22Rv1 (cell line): Measurements from ENCODE around the gene NUTM2A.
"Not testable (repeated sequence)": the region's sequence is repeated elsewhere in the genome, so short reads cannot be mapped to it uniquely, and the experiment has no call there.

ENCODE experiments used
- H3K27ac ChIP-seq: fragments of 450-650 bp; 2 replicates; pipeline ENCODE4 v1.5.1; 2017

NUTM2A gene

GRCh38 chr10:87225148-87225547, at the start of gene NUTM2A:
NUTM2A (plus strand) TSS chr10:87225448; CDS start chr10:87225831, 383 bp downstream.
- not testable (repeated sequence) for H3K27ac ChIP-seq

GRCh38 chr10:87177587-87177986, 47.7 kb upstream of the NUTM2A start:
- not testable (repeated sequence) for H3K27ac ChIP-seq

GRCh38 chr10:87184421-87184820, 40.8 kb upstream of the NUTM2A start:
- H3K27ac ChIP-seq: not testable (repeated sequence)

- not testable (repeated sequence) for H3K27ac ChIP-seq
These were observed 39.2 kb upstream of the NUTM2A start for GRCh38 chr10:87186016-87186415.

GRCh38 chr10:87187573-87187972, 37.7 kb upstream of the NUTM2A start:
- not testable (repeated sequence) for H3K27ac ChIP-seq

GRCh38 chr10:87191841-87192240, 33.4 kb upstream of the NUTM2A start:
- H3K27ac ChIP-seq: not testable (repeated sequence)

- not testable (repeated sequence) for H3K27ac ChIP-seq
These were observed 24.3 kb upstream of the NUTM2A start for GRCh38 chr10:87200924-87201323.

GRCh38 chr10:87204801-87205200, 20.4 kb upstream of the NUTM2A start:
- peak overlapping the region; percentile 77 for H3K27ac ChIP-seq

GRCh38 chr10:87206922-87207321, 18.3 kb upstream of the NUTM2A start:
- H3K27ac ChIP-seq: not testable (repeated sequence)

- H3K27ac ChIP-seq: not testable (repeated sequence)
These were observed 14.9 kb upstream of the NUTM2A start for GRCh38 chr10:87210309-87210708.

GRCh38 chr10:87211848-87212247, 13.4 kb upstream of the NUTM2A start:
- not testable (repeated sequence) for H3K27ac ChIP-seq

GRCh38 chr10:87213150-87213765, 12.0 kb upstream of the NUTM2A start:
- H3K27ac ChIP-seq: not testable (repeated sequence)

- not testable (repeated sequence) for H3K27ac ChIP-seq
These were observed 11.4 kb upstream of the NUTM2A start for GRCh38 chr10:87213806-87214205.

- not testable (repeated sequence) for H3K27ac ChIP-seq
These were observed 9.1 kb upstream of the NUTM2A start for GRCh38 chr10:87216120-87216519.

GRCh38 chr10:87219370-87219769, 5.9 kb upstream of the NUTM2A start:
- not testable (repeated sequence) for H3K27ac ChIP-seq

- H3K27ac ChIP-seq: not testable (repeated sequence)
These were observed 2.5 kb upstream of the NUTM2A start for GRCh38 chr10:87222789-87223188.

GRCh38 chr10:87228247-87228646, 3.0 kb downstream of the NUTM2A start:
- not testable (repeated sequence) for H3K27ac ChIP-seq

GRCh38 chr10:87229211-87229610, 4.0 kb downstream of the NUTM2A start:
- not testable (repeated sequence) for H3K27ac ChIP-seq

GRCh38 chr10:87234854-87235253, 9.6 kb downstream of the NUTM2A start:
- H3K27ac ChIP-seq: not testable (repeated sequence)

- H3K27ac ChIP-seq: not testable (repeated sequence)
These were observed 12.0 kb downstream of the NUTM2A start for GRCh38 chr10:87237244-87237643.

GRCh38 chr10:87239346-87239808, 14.1 kb downstream of the NUTM2A start:
- not testable (repeated sequence) for H3K27ac ChIP-seq

GRCh38 chr10:87242192-87242591, 16.9 kb downstream of the NUTM2A start:
- H3K27ac ChIP-seq: not testable (repeated sequence)

- not testable (repeated sequence) for H3K27ac ChIP-seq
These were observed 22.1 kb downstream of the NUTM2A start for GRCh38 chr10:87247335-87247734.

- peak overlapping the region; percentile 39; the same call in 1 of the 2 replicates for H3K27ac ChIP-seq
These were observed 23.6 kb downstream of the NUTM2A start for GRCh38 chr10:87248818-87249353.
